ENCODE data around the gene PALLD.

PALLD gene

DNA sequence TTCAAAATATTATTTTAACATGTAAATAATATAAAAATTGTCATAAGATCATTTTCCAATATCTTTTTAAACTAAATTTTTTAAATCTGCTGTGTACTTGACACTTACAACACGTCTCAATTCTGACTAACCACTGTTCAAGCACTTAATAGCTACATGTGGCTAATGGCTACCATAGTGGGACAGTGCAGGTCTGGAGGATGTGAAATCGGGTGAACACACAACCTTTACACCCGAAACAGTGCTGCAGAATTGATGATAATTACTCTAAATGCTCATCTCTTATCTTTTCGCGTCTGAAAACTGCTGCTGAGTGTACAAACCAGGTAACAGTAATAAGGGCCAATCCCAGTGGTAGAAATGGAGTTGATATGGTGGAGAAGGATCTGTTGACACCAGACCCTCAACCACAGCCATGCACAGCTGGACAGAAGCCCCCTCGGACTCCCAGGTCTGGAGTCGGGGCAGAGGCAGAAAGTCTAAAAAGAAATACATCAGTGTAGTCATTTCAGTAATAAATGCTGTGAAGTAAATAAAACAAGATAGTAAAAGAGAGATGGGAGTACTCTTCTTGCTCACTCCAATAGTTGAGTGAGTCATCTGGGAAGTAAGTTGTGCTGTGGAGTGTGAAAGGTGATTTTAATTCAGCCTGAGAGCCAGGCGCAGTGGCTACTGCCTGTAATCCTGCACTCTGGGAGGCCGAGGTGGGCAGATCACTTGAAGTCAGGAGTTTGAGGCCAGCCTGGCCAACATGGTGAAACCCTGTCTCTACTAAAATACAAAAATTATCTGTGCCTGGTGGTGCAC lies 363.2 kb downstream of the PALLD start:
- DNase-seq: no peak

DNA sequence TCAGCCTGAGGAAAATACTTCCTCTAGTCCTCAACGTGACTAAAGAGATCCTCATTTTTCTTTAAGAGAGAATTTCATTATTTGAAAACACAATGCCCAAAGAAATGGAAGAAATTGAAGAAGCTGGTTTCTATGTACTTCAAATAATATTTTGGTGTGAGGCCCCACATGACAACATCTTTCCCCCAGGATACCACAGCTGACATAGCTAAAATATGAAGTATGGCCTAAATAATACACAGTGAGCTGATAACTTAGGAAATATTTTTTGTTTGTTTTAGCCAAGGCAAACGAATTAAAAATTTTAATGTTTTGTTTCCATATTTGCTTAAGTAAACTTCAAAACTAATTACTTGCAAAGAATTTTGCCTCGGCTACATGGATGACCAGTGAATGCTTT lies 364.0 kb downstream of the PALLD start:
- no peak for DNase-seq

DNA sequence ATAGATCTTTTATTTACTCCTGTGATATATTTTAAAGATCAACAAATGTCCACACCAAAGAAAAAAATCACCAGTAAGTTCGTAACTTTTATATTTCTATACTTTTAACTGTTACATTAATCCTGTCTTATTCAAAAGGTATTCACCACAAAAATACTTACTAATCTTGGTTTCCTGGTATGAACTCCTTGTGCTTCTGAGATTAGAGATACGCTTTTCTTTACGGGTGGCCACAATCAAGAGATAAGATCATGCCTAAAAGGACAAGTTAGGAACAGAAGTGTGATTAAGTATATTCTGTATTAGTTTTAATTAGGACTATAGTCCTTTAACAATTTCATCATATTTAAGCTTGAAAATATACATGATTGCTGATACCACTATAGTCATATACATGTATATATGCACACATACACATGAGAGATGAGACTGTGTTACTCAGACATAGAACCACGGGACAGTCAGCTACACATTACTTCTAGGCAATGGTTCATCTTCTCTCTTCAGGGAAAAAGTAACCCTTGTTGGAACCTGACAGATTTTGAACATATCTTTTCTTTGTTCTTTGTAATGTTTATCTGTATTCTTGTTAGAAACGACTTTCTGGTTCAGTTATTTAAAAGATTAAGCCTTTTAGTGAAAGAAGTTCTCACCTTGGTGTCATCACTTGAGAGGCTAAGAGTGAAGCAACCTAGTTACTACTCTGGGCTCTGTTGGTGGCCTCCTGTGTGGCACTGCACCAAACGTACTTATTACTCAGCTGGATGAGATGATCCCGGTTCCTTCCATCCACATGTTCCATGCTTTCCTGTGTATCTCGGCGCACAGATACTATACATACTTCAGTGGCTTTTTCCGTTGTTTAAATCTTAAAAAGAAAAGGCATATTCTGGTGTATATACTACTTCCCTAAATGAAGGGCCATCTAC lies 367.1 kb downstream of the PALLD start:
- no peak for DNase-seq

DNA sequence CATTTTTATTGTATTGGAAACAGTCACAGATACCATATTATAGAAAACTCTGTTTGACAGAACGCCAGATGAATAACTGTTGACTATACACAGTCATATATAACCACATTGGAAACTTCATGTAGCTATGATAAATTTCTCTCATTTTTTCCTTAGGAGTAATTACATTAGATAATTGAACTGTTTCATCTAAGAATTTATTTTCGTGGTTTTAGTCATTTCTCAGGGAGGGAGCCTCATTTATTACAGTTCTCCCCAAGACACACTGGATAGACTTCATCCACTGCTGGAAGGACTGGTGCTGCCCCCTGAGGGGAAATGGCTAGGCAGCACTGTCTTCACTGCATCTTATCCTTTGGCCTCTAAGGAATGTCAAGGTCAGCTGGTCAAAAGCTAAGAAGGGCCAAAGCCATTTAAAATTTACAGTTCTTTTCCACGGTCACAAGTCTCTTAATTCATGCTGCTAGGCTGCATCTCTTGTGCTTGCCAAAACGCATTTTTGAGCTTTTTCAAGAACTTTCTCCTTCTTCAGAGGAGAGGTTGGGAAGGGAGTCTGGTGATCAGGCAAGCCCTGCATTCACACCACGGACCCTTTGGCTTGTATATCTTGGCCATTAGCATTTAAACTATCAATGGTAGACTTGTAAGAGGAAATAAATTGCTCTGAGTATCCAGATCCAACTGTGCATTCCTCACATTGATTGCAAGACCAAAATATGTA lies 368.1 kb downstream of the PALLD start:
- DNase-seq: no peak

DNA sequence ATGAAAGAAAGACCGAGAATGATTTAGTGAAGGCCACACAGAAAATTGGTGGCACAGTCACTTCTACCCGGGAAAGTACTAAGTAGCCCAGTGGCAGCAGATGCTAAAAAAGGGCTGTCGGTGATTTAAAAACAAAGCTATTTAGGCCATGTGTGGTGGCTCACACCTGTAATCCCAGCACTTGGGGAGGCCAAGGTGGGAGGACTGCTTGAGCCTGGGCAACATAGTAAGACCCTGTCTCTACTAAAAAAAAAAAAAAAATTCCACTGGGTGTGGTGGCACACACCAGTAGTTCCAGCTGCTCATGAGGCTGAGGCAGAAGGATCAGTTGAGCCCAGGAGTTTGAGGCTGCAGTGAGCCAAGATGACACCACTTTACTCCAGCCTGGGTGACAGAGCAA lies 369.0 kb downstream of the PALLD start:
- no peak for DNase-seq

DNA sequence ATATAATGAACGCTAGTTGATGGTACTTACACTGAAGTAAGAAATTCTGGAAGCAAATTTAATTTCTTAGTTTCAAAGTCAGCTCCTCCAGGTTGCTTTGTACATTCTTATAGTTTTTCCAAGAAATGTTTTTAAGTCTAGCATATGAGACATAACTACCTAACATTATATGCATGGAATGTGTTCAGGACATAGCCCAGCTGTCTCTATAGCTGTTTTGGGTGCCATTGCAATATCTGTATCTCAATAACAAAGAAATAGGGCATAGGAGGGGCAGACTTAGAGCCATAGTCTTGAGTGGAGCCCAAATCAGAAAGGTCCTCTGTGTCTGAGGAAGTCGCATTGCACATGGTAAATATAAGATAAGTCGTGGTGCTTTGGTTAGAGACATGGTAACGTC lies 369.8 kb downstream of the PALLD start:
- DNase-seq: no peak

DNA sequence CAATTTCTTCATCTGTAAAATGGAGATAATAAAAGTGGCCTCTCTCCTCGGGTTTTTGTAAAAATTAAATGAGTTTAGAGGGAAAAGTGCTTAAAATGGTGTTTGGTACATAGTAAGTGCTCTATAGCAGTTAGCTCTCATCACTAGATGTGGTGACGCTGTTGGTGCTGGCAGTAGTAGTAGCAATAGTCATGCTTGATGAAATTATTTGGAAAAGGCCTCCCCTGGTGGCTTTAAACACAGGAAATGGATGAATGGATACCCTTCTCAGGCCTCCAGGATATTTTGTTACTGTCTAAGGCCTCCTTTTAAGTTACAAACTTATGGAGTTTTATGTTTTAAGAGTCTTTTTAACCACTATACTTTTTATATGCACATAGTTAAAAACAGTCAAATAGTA lies 370.3 kb downstream of the PALLD start:
- no peak for DNase-seq

DNA sequence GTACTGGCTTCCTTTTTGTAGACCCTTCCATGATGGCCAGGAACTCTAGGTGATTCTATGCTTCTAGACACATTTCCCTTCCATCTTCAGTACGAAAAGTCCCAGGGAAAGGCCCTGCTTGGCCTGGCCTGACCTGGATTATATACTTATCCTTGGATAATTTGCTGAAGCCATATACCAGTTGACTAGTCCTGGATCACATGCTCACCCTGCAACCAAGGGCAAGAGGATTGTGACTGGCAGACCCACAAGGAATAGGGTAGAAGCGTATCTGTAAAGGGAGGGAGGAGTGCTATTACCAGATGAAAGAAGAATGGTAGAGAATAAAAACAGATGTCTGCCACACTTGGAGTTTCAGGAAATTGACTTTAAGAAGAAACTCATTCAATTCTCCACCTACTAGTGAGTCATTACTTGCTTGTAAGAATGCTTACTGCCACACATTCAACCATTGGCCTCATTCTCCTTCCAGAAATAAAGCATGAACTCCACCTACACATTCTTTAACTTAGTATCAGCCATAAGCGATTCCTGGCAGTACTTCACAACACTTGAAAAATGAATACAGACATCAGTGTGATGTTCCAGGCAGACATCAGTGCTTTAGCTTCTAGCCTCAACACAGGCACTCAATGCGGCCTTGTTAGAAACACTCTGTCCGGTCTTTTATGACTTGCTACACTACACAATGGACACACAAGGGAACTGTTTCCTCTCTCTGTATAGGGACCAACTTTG lies 371.4 kb downstream of the PALLD start:
- no peak for DNase-seq

DNA sequence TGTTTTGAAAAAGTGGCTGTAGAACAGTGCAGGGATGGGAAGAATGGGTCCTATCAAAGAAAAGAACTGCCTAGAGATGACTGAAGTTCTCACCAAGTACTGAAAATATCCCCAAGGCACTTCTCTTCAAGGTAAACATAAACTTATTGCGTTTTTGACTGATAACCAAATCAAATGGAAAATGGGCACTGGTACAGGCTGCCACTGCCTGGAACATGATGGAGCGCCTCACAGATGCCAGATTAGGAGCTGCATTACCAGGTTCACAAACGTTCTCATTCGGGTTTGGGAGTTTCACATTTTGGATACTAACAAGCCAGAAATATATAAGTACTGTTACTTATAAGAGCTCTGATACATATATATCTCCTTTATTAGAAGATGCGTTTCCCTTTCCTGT lies 371.9 kb downstream of the PALLD start:
- DNase-seq: no peak

DNA sequence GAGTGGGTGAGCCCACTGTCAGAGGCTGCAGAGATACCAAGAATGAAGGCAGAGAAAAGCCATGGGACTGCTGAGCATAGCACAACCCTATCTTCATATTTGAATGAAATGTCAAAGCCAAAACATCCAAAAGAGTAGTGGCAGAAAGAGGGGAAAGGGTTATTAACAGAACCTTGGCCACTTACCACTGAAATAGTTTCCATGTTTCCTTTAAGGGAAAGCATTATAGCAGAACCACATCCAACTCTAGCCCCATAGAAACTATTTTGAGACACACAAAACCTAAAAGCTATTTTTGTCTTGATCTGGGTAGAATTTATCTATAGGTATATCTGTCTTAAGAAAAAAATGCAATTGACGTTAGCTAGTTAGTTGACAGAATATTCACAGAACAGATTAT lies 373.2 kb downstream of the PALLD start:
- DNase-seq: no peak

DNA sequence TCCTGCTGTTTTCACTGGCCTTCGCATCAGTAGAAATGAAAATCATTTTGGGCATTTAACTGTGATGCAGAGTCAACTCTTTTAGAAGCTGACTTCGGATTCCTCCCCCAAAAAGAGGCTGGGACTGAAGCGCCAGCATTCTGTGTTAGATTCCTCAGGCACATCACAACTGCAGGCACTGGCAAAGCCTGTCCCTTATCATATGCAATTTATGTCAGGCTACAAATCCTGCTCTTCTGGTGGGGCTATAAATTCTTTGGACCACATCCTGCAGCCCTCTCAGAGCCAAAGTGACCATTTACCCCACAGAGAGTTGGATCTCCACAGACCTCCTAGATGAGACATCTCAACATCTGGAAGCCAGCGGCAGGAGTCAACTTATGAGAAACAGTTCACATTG lies 374.8 kb downstream of the PALLD start:
- DNase-seq: no peak

DNA sequence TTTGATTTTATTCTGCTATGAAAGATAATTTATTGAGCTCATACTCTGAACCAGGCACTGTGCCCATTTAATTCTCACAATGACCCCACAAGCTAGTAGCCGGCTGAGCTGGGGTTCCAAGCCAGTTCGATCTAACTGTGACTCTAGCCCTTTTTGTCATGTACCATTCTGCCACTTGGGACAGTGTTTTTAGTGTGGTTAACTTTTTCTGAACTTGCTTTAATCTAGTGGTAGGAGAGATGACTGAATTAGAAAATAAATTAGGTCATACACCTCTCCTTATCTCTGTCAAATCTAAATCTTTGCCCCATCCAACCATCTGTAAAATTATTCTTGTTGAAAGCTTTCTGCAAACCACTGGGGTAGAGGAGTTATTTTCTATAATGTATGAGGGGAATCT lies 377.2 kb downstream of the PALLD start:
- no peak for DNase-seq

DNA sequence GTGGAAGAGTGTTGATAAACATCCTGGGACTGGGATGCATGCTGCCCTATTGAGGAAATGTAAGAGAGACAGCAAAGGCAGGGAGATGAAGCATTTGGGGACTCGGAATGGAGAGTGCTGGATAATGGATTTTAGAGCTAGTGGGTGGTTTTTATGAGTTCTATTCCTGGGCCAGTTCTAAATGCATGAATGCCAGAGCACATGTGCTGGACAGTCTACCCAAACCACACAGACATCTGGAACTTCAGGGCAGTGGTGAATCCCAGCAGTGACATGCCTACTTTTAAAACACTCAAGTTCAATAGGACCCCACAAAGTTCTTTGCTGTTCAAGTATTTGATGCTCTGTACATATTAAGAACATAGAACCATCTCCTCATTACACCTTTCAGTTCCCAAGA lies 379.3 kb downstream of the PALLD start:
- DNase-seq: no peak

DNA sequence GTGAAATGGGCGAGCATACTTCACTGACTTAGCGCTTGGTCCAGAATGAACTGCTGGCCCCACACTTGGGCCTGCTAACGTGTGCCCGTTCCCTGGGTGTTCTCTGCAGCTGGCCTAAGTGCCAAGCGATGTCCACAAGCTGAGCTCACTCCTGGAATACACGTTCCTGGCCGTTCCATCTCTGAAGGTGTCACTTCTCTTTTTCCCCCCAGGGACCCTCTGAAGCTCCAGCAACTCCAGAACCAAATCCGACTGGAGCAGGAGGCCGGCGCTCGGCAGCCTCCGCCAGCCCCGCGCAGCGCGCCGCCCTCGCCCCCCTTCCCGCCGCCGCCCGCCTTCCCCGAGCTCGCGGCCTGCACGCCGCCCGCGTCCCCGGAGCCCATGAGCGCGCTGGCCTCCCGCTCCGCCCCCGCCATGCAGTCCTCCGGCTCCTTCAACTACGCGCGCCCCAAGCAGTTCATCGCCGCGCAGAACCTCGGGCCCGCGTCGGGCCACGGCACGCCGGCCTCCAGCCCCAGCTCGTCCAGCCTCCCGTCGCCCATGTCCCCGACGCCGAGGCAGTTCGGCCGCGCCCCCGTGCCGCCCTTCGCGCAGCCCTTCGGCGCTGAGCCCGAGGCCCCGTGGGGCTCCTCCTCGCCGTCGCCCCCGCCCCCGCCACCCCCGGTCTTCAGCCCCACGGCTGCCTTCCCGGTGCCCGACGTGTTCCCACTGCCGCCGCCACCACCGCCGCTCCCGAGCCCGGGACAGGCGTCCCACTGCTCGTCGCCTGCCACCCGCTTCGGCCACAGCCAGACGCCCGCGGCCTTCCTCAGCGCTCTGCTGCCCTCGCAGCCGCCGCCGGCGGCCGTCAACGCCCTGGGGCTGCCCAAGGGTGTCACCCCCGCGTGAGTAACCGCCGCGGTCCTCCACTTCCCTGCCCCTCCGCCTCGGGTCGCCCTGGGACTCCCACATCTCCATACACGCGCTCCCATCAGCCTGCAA lies 380.9 kb downstream of the PALLD start:
- no peak for DNase-seq

DNA sequence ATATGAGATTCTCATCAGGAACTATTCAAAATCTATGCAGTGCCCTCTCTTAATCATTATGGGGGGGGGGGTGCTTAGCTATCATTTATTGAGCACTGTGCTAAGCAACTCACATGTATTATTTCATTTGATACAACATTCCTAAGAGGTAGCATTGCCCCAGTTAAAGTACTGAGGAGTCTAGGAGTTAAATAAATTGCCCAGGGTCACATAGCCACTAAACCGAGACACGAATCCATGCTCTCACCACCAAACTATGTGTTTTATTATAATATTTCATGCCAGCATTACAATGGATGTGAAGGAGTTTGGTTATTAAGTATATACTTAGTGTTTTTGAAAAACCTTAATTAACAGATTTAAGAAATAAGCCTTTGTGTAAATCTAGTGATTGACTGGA lies 381.8 kb downstream of the PALLD start:
- no peak for DNase-seq

DNA sequence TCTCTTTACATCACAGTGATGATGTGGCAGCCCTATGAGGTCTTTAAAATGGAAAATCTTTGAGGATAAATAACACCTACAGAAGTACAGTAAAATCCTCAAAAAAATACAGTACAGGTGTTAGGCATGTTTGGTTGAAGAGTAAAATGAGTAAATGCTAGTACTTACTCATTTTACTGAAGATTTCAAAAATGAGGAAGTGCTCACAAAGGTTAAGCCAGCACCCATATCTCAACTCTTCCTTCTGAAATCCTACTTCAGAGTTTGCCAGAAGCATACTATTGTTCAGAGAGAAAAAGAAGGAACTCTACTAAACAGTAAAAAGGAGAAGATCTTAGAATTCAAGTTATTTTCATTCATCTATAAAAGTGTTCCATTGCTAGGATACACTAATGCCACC lies 382.3 kb downstream of the PALLD start:
- no peak for DNase-seq

DNA sequence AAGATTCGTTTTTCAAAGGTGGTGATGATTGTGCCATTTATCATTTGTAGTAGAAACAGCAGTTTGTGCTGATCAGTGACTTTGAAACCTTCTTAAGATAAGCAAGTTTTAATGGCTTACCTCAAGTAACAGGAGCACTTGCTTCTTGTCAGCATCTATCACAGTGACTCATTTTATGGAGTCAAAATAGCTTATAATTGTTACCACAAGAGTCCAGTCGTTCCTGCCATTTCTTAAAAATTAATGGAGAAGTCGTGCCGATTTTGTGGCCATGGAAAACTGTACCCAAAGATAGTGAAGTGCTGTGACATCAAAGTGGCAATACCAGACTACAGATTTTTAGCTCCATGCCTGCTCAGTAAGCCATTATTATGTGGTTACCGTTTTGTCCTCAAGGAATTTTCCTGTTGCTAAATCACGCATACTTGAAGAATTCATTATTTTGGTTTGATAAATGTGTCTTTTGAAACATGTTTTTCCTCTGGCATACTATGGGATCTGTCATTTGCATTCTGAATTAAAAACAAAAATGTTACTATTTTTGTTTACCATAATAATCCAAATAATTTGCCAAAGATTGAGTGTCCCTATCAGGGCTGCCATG lies 383.3 kb downstream of the PALLD start:
- no peak for DNase-seq

DNA sequence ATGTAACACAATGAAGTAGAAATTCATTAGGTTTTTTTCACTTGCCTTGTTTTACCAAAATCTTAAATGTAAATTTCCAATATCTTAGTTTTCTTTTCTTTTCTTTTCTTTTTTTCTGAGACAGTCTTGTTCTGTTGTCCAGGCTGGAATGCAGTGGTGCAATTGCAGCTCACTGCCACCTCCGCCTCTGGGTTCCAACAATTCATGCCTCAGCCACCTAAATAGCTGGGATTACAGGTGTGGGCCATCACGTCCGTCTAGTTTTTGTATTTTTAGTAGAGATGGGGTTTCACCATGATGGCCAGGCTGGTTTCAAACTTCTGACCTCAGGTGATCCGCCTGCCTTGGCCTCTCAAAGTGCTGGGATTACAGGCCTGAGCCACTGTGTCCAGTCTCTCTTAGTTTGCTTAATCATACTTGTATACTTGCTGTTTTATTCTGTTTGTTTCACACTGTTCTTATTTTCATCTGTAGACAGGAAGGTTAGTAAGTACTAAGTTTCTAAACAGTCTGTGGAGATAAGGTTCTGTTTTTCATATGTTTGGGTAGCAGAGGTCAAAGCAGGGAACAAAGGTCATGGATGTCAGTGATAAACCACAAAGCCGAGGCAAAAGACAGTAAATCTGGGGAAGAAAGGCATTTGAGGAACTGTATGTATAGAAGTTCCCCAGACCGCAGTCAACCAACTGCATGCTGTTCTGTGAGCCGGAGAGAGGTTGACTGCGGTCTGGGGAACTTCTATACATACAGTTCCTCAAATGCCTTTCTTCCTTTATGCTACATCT lies 384.2 kb downstream of the PALLD start:
- DNase-seq: no peak

DNA sequence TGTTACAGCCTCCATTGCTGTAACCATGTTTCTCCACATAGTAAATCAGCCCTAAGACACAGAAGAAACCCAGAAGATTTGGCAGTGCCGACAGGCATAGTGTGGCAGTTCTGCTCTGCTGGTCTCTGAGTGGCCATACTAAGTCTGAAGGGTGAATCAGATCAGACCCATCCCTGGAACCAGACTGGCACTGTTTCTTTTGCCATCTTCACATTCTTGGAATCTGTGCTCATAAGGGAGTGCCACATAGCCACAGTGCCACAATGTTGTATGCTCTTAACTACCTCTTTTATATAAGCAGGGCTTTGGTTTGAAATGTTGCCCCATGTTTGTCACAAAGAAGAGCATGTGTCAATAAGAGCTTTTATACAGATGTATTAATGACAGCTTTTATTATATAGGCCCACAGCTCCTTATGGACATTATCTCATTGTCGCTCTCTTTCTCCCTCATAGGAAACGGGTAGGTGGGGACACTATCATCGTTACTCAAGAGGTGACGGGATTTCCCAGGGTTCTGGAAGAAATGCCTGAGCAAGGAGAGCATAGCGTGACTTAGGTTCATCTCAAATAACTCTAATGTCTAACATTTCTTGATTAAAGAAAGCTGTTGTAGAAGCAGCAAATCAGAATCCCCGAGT lies 385.0 kb downstream of the PALLD start:
- no peak for DNase-seq

All from central memory CD4-positive, alpha-beta T cell (primary cell).